GM12891 (cell line): ENCODE data around the gene FARP1.

Source experiments
- POLR2A ChIP-seq: IDR thresholded peaks from 2 replicates; pipeline ENCODE4 v1.6.1; 2011; ENCODE audit warnings: low read depth, low read length, control low read depth
- POLR2AphosphoS5 ChIP-seq: IDR thresholded peaks from 2 replicates; pipeline ENCODE4 v1.6.1; 2011; ENCODE audit warnings: low read depth, low read length, control low read depth
- TAF1 ChIP-seq: IDR thresholded peaks from 2 replicates; pipeline ENCODE4 v1.6.1; 2011; ENCODE audit warnings: low read depth, low read length, control low read depth

DNA sequence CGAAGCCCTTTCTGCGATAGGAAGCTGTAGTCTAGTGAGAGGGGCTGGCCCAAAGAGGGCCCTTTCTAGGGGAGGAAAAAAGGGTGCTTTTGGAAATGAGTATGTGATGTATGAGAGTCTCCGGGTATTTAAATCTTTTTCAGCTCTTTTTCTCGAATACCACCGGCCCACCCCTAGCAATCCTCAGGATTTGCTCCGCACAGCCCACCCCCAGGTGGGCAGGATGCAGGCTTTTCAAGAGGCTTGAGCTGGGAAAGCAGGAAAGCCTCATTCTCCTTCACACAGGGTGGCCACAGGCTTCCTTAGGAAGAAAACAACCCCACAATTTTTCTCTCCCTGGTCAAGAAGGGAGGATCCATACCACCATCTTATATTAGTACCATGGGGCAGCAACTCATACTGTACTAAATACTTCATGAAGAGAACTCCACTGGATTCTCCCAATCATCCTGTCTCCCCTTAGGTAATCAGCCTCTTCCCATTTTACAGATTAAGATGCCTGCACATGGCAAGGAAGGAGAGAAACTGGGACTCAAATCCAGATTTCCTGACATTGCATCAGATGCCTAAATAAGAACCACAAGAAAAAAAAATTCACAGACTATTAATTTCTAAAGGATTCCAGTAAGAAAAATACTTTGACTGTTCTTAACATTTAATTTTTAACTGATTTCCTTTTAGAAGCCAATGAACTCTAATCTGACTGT lies 349.6 kb downstream of the FARP1 start:
- TF ChIP-seq POLR2A: no peak
- no peak for TF ChIP-seq POLR2AphosphoS5
- no peak for TF ChIP-seq TAF1
